Head of caudate nucleus (tissue), 42 donors: ENCODE measurements around the gene MTPN.
A peak's percentile ranks its signal among the peaks of the same experiment; 100 is the strongest.

Source experiments
- DNase-seq, 42 donors: peaks; one replicate each; pipeline versions ENCODE4 v3.0.0 to v3.0.0-alpha.2; 2020 to 2021; ENCODE audit warnings: mixed read lengths in 7 of 42
- intact Hi-C: fragments of 100-400 bp; cut with DNase I; formaldehyde crosslinking; loops from one replicate; pipeline ENCODE4 v1.15.0; 2022

The MTPN gene

GRCh38 chr7:135934651-135935050, 42.5 kb downstream of the MTPN start:
- no peak for DNase-seq
- intact Hi-C loops: no loop called here

- no peak for DNase-seq
- intact Hi-C loops: no loop called here
Measured at GRCh38 chr7:135933509-135934188, 43.5 kb downstream of the MTPN start.

- intact Hi-C loops: no loop called here
- no peak for DNase-seq
Measured at GRCh38 chr7:135932131-135932530, 45.0 kb downstream of the MTPN start.

GRCh38 chr7:135930565-135931461, 46.3 kb downstream of the MTPN start:
- no peak for DNase-seq
- intact Hi-C loops: no loop called here

- no peak for DNase-seq
- intact Hi-C loops: no loop called here
Measured at GRCh38 chr7:135929722-135930141, 47.4 kb downstream of the MTPN start.

GRCh38 chr7:135929249-135929648, 47.9 kb downstream of the MTPN start:
- intact Hi-C loops: no loop called here
- no peak for DNase-seq

GRCh38 chr7:135928136-135928535, 49.0 kb downstream of the MTPN start:
- intact Hi-C loops: no loop called here
- DNase-seq: peak in 1 of 42 donors; percentile 19

GRCh38 chr7:135925210-135925609, 51.9 kb downstream of the MTPN start:
- no peak for DNase-seq
- intact Hi-C loops: no loop called here

GRCh38 chr7:135924302-135924701, 52.9 kb downstream of the MTPN start:
- no peak for DNase-seq
- intact Hi-C loops: no loop called here

GRCh38 chr7:135922263-135922662, 54.9 kb downstream of the MTPN start:
- intact Hi-C loops: no loop called here

GRCh38 chr7:135920478-135920877, 56.7 kb downstream of the MTPN start:
- DNase-seq: no peak
- intact Hi-C loops: no loop called here

More at GRCh38 chr7:135922263-135922662, 54.9 kb downstream of the MTPN start:
- DNase-seq: no peak

- intact Hi-C loops: no loop called here
- DNase-seq: no peak
Measured at GRCh38 chr7:135919071-135919841, 57.9 kb downstream of the MTPN start.

GRCh38 chr7:135918134-135918533, 59.0 kb downstream of the MTPN start:
- intact Hi-C loops: no loop called here
- no peak for DNase-seq

- intact Hi-C loops: no loop called here
- no peak for DNase-seq
Measured at GRCh38 chr7:135917721-135918120, 59.4 kb downstream of the MTPN start.

- DNase-seq: no peak
- intact Hi-C loops: no loop called here
Measured at GRCh38 chr7:135914346-135914745, 62.8 kb downstream of the MTPN start.

GRCh38 chr7:135913404-135913803, 63.8 kb downstream of the MTPN start:
- intact Hi-C loops: no loop called here
- DNase-seq: no peak

- DNase-seq: peak in 7 of 42 donors; percentile 3 to 39 (median 15)
- intact Hi-C loops: no loop called here
Measured at GRCh38 chr7:135911099-135911498, 66.1 kb downstream of the MTPN start.

GRCh38 chr7:135910393-135911036, 66.6 kb downstream of the MTPN start:
- intact Hi-C loops: no loop called here
- no peak for DNase-seq

- peak in 33 of 42 donors; percentile 6 to 76 (median 36) for DNase-seq
- intact Hi-C loops: no loop called here
Measured at GRCh38 chr7:135905858-135906257, 71.3 kb downstream of the MTPN start.
